OCI-M1 (cell line): ENCODE results near the gene LTBP2.

Experiments
- DNase-seq: peaks from one replicate; lab custom pipeline; 2025; lab: John Stamatoyannopoulos, UW

The LTBP2 gene

GRCh38 chr14:74591394-74591793 lies 20.6 kb downstream of the LTBP2 start:
- DNase-seq = no peak

DNA sequence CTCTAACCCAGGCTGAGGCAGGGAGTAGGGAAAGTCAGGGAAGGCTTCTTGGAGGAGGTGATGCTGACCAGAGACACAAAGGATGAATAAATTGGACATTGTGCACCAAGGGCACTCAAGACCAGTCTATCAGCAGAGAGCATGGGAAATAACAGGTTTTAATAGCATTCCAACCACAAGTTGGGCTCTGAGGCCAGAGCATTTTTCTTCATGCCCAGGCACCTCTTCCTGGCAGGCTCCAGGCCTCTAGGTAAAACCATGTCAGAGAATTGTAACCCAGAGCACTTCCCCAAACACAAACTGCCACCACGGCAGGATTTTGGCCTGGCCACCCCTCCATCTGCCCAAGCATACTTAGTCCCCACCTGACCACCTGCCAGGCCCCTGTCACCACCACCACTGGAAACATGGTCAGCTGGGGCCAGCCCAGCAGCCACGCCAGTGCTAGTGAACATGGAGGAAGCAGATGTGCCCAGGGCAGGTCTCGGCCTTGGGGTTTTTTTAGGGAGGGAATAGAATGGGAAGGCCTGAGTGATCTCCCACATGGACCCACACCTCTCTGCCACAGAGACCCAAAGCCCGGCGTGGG lies 22.7 kb downstream of the LTBP2 start:
- DNase-seq = no peak

DNA sequence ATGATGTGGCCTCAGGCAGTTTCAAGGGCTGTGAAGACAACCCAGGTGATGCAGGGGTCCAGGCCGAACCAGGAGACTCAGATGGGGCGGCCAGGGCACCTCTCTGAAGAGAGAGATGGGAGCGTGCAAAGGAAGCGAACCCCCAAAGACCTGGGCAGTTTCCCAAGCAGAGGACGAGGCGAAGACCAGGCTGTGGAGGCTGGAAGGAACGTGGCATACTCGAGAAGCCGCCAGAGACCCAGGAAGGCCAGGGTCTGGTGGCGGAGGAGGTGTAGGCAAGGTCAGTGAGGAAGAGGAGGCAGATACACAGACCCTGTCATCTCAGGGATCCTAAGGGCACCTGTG lies 24.7 kb downstream of the LTBP2 start:
- no peak for DNase-seq

GRCh38 chr14:74586681-74587362 lies 25.2 kb downstream of the LTBP2 start:
- no peak for DNase-seq

DNA sequence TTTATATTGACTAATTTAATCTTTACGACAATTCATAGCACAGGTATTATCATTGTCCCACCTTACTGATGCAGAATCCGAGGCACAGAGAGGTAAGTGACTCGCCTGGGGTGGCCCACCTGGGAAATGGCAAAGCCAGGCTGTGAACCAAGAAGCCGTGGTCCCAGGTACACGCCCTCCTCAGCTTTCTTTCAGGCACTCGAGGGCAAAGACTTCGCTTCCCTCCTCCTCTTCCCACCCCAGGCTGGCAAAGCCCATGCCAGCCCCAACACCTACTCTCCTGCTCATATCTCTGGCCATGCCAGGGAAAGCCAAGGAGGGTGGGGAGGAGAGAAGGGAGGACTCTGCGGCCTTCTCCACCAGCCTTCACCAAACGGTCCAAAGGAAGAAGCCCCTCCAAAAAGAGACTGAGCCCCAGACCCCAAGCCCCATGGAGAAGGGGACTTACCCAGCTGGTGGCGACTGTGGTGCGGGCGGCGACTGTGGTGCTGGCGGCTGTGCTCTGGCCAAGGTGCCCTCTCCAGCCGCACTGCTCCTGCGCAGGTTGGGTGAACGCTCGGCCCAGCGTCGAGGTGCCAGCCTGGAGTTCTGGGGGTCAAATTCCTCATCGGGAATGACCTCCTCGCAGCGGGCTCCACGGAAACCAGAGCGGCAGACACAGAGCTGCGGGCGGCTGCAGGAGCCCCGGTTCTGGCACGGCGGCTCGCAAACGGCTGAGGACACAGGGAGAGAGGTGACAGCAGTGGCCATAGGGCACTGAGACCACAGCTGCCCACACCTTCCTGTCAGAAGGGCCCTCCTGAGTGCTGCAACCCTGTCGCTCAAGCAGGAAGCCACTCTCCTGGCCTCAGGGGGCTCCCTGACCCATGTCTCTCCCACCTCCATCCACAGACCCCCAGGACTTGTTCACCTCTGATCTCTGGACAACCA lies 26.4 kb downstream of the LTBP2 start:
- no peak for DNase-seq

- DNase-seq = no peak
These were observed 27.1 kb downstream of the LTBP2 start for GRCh38 chr14:74584951-74585350.

- no peak for DNase-seq
These were observed 28.2 kb downstream of the LTBP2 start for GRCh38 chr14:74583689-74584434.

DNA sequence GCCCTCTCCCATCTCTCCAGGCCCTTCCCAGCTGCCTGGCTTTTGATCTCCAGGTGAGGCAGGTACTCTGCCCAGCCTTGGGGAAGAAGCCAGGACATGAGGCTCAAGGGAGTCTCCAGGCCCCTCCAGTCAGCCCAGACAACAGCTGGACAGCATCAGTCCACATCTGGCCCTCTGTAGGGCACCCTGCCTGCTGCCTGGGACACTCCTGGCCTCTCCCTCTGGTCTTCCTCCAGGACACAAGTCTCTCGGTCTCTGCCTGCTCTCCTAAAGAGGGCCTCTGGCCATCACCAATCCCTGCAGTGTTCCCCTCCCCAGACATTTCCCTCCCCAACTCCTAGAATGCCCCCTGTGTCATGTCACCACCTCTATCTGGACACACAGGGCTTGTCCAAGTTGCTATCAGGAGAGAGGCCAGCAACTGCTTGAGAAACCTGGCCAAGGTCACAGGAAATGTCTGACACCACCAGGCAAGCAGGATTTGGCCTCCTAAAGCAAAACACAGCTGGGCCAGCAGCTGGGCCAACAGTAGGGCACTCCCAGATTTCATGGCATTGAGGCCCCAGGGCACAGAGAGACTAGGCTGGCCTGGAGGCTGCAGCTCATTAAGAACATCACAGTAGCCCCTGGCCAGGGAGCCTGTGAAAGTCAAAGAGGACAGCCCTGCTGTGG lies 29.0 kb downstream of the LTBP2 start:
- DNase-seq = no peak

- no peak for DNase-seq
These were observed 31.8 kb downstream of the LTBP2 start for GRCh38 chr14:74580275-74580672.

DNA sequence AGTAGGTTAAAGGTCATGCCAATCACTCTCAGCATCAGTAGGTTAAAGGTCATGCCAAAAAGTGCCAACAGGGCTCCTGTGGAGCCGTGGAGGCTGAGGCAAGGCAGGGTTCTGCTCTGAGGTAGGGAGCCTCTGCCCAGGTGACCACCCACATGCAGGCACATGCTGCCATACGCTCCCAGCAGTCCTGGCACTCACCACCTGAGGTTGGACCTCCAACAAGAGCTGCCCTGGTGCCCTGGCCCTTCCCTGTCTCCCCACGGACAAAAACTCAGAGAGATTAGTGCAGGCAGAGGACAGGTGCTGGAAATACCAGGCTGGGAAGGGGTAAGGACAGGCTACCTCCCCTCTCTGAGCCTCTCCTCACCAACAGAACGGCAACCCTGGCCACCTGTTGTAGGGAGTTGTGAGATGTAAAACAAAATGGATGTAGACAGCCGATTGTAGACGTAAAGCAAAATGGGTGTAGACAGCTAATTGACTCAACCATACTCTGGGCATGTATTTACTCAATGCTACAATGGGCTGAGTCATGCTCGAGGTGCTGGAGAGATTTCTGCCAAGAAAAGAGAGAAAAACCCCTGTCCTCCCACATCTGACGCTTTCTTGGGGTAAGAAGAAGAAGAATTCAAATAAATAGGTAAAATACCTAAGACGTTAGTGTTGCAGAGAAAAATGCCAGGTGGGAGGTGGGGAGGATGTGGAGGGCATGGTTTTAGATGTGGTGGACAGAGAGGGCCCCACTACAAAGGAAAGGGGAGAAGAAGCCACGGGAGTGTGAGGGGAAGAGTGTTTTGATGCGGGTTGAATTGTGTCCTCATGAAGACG lies 32.4 kb downstream of the LTBP2 start:
- DNase-seq = no peak

- no peak for DNase-seq
These were observed 33.6 kb downstream of the LTBP2 start for GRCh38 chr14:74578479-74578878.

GRCh38 chr14:74577948-74578275 lies 34.1 kb downstream of the LTBP2 start:
- DNase-seq = no peak

GRCh38 chr14:74577247-74577947 lies 34.6 kb downstream of the LTBP2 start:
- no peak for DNase-seq

- no peak for DNase-seq
These were observed 36.1 kb downstream of the LTBP2 start for GRCh38 chr14:74575936-74576335.

- DNase-seq = no peak
These were observed 36.5 kb downstream of the LTBP2 start for GRCh38 chr14:74575507-74575906.

DNA sequence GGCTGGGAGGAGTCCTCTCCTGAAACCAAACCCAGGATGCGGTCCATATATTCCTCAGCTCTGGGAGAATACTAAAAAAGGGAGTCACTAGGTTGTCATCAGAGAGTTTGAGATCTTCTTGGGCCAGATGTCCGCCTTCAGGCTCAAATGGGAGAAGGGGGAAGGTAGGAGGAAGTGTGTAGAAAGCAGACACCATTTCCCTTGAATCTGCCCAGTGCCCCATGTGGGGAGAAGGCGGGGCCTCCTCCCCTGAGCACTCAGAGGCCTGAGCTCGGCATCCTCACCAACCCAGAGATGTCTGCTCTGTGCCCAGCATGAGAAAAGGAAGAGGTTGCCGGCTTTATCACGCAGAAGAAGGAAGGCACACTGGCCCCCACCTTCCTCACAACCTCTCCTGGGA lies 37.3 kb downstream of the LTBP2 start:
- DNase-seq = no peak

DNA sequence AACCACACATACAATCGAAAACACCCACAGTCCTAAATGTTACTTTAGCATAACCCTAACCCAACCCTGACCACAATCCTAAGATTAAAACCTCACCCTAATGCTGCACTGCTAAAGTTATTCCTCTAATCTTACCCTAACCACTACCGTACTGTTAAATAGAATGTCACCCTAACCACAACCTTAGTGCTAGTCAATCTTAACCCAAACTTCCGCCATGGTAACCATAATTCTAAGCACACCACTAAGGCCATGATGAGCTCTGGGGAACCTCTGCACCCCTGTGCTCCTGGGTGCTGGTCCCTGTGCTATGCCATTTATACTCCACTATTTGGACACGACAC lies 38.0 kb downstream of the LTBP2 start:
- DNase-seq = peak; percentile 2

DNA sequence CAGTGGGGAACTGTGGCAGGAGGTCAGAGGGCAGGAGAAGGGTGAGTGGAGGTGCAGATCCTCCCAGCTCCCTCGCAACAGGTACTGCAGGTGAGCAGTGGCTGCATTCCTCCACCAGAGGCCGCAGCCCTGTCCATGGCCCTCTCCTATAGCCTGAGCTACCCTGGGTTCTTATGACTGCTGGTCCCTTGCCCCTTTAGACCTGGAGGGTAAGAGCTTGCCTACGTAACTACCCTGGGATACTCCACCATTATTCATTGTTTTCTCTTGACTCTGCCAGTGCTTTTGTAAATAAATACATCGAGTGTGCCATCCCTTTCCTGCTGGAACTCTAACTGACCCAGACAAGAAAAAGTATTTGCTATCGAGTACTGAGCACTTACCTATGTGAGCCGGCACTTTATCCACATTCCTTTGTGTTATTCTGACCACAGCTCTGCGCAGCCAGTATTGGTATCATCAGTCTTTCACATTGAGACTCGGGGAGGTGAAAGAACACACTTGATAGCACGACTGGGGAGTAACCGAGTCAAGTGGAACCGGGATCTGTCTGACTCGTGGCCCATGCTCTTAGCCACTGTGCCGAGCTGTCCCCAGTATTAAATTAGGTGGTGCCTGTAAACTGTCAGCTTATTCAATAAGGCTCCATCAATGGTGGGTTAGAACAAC lies 38.5 kb downstream of the LTBP2 start:
- DNase-seq = no peak

GRCh38 chr14:74572726-74573301 lies 39.2 kb downstream of the LTBP2 start:
- no peak for DNase-seq
